Panc1 (cell line): ENCODE results near the gene NT5DC1. TPM values are rescaled to one million over a fixed set of nuclear protein-coding genes. Genes with fewer than 3 reads are reported as not detected.

Source experiments
- ATAC-seq: fragments of 200-7000 bp; cut with Tn5 transposase; 2 replicates; pipeline ENCODE4 v1.9.1; 2020; ENCODE audit warnings: mild to moderate bottlenecking, moderate library complexity
- BruUV-seq: library from RNA; stranded (reverse); fragments of 400-500 nt; replicated peaks from 2 replicates; lab custom pipeline; 2021; lab: Mats Ljungman, UMichigan
- CTCF ChIA-PET: fragments of 300-600 bp; sonication (Branson Sonifier 250); formaldehyde crosslinking; loops from one replicate; lab custom pipeline; 2022; ENCODE audit warnings: antibody characterized with exemption; lab: Charles Lee
- POLR2A ChIA-PET: fragments of 300-600 bp; sonication (Branson Sonifier 250); formaldehyde crosslinking; loops from one replicate; lab custom pipeline; 2022; ENCODE audit warnings: antibody characterized with exemption; lab: Charles Lee
- DNase-seq: peaks from one replicate; pipeline ENCODE4 v3.0.0-alpha.2; 2010; ENCODE audit warnings: low read depth, low spot score
- H3K27ac ChIP-seq: 2 replicates; pipeline ENCODE4 v1.5.1; 2011; ENCODE audit warnings: mild to moderate bottlenecking, low read length, inconsistent platforms
- H3K27me3 ChIP-seq: fragments of 200-500 bp; sonication (Bioruptor generic); 2 replicates; pipeline ENCODE4 v1.6.0; 2014; ENCODE audit warnings: low read length, inconsistent platforms; ENCODE audit not compliant: control insufficient read depth, insufficient read depth
- H3K36me3 ChIP-seq: fragments of 200-500 bp; sonication (Bioruptor generic); 2 replicates; pipeline ENCODE4 v1.5.1; 2014; ENCODE audit warnings: inconsistent platforms, mild to moderate bottlenecking, low read length, moderate library complexity; ENCODE audit not compliant: control insufficient read depth, insufficient read depth
- H3K4me1 ChIP-seq: 2 replicates; pipeline ENCODE4 v1.5.1; 2011; ENCODE audit warnings: inconsistent platforms, mild to moderate bottlenecking, low read length, moderate library complexity; ENCODE audit not compliant: control insufficient read depth, insufficient read depth
- H3K4me3 ChIP-seq, 2 experiments: 2 replicates each; pipeline ENCODE4 v1.5.1; 2011 to 2012; ENCODE audit warnings: low read depth in 2 of 2, low read length in 2 of 2, mild to moderate bottlenecking in 2 of 2, inconsistent platforms in 1 of 2, moderate library complexity in 1 of 2
- H3K9me3 ChIP-seq: fragments of 200-500 bp; sonication (Bioruptor generic); 2 replicates; pipeline ENCODE4 v1.5.1; 2014; ENCODE audit warnings: low read depth, mild to moderate bottlenecking, inconsistent platforms, low read length, moderate library complexity; ENCODE audit not compliant: control insufficient read depth, insufficient read depth
- POLR2AphosphoS5 ChIP-seq: IDR thresholded peaks from 2 replicates; pipeline ENCODE4 v1.6.1; 2012; ENCODE audit warnings: mild to moderate bottlenecking, low read depth, low read length, moderate library complexity
- SIN3A ChIP-seq: IDR thresholded peaks from 2 replicates; pipeline ENCODE4 v1.6.1; 2012; ENCODE audit warnings: low read depth, mild to moderate bottlenecking, low read length, moderate library complexity, borderline replicate concordance; ENCODE audit not compliant: insufficient read depth
- TCF7L2 ChIP-seq: IDR thresholded peaks from 2 replicates; pipeline ENCODE4 v1.6.1; 2011; ENCODE audit warnings: mild to moderate bottlenecking, low read depth, low read length, inconsistent platforms
- in situ Hi-C: cut with HindIII; loops from 2 replicates; pipeline ENCODE4 v1.10.0; 2016; ENCODE audit warnings: low sequenced_read_pairs, low pct_unique_long_range_greater_than_20kb
- intact Hi-C: fragments of 100-400 bp; cut with micrococcal nuclease; formaldehyde crosslinking; loops from one replicate; pipeline ENCODE4 v1.10.0; 2022; ENCODE audit not compliant: unreplicated experiment
- total RNA-seq: library from RNA; stranded (reverse); gene quantifications from one replicate; pipeline ENCODE4 v1.2.1, GENCODE V29; 2021; ENCODE audit not compliant: unreplicated experiment
- TF ChIP-seq, protein P1 (sequence below), 2 experiments: IDR thresholded peaks; 2 replicates each; pipeline ENCODE4 v1.6.1; 2011 to 2012; ENCODE audit warnings: low read depth in 2 of 2, control low read depth in 1 of 2, low read length in 1 of 2, mild to moderate bottlenecking in 1 of 2, moderate library complexity in 1 of 2; ENCODE audit not compliant: insufficient read depth in 1 of 2
- TF ChIP-seq, protein P2 (sequence below): fragments of 450-650 bp; IDR thresholded peaks from 2 replicates; pipeline ENCODE4 v1.5.1; 2017; ENCODE audit warnings: mild to moderate bottlenecking

NT5DC1 gene
- total RNA-seq, 1 experiment from 2014 or later, result 79.1 TPM

DNA sequence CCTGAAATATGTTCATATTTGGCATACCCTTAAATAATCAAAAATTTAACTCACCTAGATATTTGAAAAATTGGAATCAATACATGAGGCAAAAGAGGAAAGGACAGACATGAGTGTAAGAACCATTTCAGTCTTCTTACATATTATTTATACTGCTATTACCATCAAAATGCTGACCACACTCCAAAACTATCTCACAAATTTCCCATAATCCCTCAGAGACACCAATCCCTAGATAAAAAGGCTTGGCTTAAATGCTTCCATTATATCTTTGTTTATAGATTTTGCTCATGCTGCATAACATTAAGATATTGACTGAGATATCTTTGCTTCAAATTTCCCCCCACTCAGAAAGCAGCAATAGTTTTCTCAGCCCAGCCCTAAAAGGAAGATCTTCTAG lies 11.7 kb upstream of the NT5DC1 start:
- BruUV-seq, result no TSS peak
- CTCF ChIA-PET, result no interaction called here

DNA sequence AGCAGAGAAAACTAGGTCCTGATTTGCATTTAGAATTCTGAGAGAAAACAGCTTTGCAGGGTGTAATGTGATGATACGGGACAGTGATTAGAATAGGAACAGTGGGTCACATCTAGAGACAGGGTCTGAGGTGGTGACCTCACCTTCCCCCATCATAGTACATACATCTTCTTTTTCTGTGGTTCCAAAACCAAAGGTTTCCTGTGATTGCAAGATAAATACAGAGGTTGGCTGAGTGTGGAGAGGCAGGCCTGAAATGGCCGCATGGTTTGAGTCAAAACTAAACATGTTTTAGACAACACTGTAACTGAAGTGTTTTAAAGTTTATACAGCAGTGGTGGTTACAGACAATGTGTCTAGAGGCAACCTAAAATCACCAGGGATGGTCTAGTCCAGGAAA lies 10.4 kb upstream of the NT5DC1 start:
- Histone ChIP-seq H3K9me3 (no peaks in the 10 kb centered on the region), H3K27ac (no peak overlapping the region), H3K36me3 (no peaks in the 10 kb centered on the region), H3K27me3 (no peaks in the 10 kb centered on the region), H3K4me3 (no peak overlapping the region), H3K4me1 (peaks cover 4% of the 10 kb centered on the region; the same call in 1 of the 2 replicates)
- no peak for ATAC-seq
- no TSS peak for BruUV-seq
- intact Hi-C loops, result no loop called here
- in situ Hi-C loops, result no loop called here
- TF ChIP-seq, protein P1, sequence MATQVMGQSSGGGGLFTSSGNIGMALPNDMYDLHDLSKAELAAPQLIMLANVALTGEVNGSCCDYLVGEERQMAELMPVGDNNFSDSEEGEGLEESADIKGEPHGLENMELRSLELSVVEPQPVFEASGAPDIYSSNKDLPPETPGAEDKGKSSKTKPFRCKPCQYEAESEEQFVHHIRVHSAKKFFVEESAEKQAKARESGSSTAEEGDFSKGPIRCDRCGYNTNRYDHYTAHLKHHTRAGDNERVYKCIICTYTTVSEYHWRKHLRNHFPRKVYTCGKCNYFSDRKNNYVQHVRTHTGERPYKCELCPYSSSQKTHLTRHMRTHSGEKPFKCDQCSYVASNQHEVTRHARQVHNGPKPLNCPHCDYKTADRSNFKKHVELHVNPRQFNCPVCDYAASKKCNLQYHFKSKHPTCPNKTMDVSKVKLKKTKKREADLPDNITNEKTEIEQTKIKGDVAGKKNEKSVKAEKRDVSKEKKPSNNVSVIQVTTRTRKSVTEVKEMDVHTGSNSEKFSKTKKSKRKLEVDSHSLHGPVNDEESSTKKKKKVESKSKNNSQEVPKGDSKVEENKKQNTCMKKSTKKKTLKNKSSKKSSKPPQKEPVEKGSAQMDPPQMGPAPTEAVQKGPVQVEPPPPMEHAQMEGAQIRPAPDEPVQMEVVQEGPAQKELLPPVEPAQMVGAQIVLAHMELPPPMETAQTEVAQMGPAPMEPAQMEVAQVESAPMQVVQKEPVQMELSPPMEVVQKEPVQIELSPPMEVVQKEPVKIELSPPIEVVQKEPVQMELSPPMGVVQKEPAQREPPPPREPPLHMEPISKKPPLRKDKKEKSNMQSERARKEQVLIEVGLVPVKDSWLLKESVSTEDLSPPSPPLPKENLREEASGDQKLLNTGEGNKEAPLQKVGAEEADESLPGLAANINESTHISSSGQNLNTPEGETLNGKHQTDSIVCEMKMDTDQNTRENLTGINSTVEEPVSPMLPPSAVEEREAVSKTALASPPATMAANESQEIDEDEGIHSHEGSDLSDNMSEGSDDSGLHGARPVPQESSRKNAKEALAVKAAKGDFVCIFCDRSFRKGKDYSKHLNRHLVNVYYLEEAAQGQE (IDR thresholded peaks at IDR 0.05; ENCODE audit: insufficient read depth in 1 of 2, low read depth in 2 of 2, low read length in 1 of 2), result no peak
- TF ChIP-seq TCF7L2 (no peak), POLR2AphosphoS5 (no peak), SIN3A (no peak)
- TF ChIP-seq, protein P2, sequence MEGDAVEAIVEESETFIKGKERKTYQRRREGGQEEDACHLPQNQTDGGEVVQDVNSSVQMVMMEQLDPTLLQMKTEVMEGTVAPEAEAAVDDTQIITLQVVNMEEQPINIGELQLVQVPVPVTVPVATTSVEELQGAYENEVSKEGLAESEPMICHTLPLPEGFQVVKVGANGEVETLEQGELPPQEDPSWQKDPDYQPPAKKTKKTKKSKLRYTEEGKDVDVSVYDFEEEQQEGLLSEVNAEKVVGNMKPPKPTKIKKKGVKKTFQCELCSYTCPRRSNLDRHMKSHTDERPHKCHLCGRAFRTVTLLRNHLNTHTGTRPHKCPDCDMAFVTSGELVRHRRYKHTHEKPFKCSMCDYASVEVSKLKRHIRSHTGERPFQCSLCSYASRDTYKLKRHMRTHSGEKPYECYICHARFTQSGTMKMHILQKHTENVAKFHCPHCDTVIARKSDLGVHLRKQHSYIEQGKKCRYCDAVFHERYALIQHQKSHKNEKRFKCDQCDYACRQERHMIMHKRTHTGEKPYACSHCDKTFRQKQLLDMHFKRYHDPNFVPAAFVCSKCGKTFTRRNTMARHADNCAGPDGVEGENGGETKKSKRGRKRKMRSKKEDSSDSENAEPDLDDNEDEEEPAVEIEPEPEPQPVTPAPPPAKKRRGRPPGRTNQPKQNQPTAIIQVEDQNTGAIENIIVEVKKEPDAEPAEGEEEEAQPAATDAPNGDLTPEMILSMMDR, result no peak
- DNase-seq, result no peak
- CTCF ChIA-PET, result no interaction called here
- POLR2A ChIA-PET, result interaction anchor here (0.7 kb wide), 1 partner anchor 11 kb away, joined by 4 read pairs; the partner anchor contains the start of gene NT5DC1

More for the DNA sequence above, 11.7 kb upstream of the NT5DC1 start:
- H3K27ac ChIP-seq, result no peak overlapping the region
- intact Hi-C loops (no loop called here), in situ Hi-C loops (no loop called here)
- no peak for DNase-seq
- no peaks in the 10 kb centered on the region for H3K27me3 ChIP-seq
- TF ChIP-seq, protein P1 (IDR thresholded peaks at IDR 0.05; ENCODE audit: insufficient read depth in 1 of 2, low read depth in 2 of 2, low read length in 1 of 2), result no peak
- no peak for TF ChIP-seq SIN3A
- H3K36me3 ChIP-seq, result no peaks in the 10 kb centered on the region
- no peaks in the 10 kb centered on the region for H3K9me3 ChIP-seq
- H3K4me1 ChIP-seq, result peaks cover 4% of the 10 kb centered on the region; the same call in 1 of the 2 replicates
- H3K4me3 ChIP-seq, result no peak overlapping the region
- ATAC-seq, result no peak
- POLR2A ChIA-PET, result no interaction called here
